ENCODE measurements around the gene LIMS1. TPM values are rescaled to one million over a fixed set of nuclear protein-coding genes. Genes with fewer than 3 reads are reported as not detected.

Gene LIMS1
- total and polyA plus RNA-seq, 2 of the 13 experiments (the other 11 are each of a cell fraction or from before 2014, with no cell fraction given): 38.3 to 49.6 TPM

- TF ChIP-seq MAFK (conservative IDR thresholded peaks at IDR 0.05 in 1 of 2, IDR thresholded peaks at IDR 0.05 in 1 of 2; ENCODE audit: low read length in 2 of 2): no peak
- TF ChIP-seq STAG1 (CRISPR knock-in tag; IDR thresholded peaks at IDR 0.05): no peak; the same call in 1 of the 2 replicates
- 0 out of 2 replicates have a peak, but pooled peaks have one; percentile 44 for TF ChIP-seq ZBTB44 (CRISPR knock-in tag; IDR thresholded peaks at IDR 0.05)
- TF ChIP-seq NFRKB (IDR thresholded peaks at IDR 0.05): no peak
- no peak for TF ChIP-seq ZNF644 (CRISPR knock-in tag; IDR thresholded peaks at IDR 0.05; ENCODE audit: low read depth)
- TF ChIP-seq TERF1 (CRISPR knock-in tag; IDR thresholded peaks at IDR 0.05): no peak
- no peak for TF ChIP-seq ZFYVE20 (CRISPR knock-in tag; IDR thresholded peaks at IDR 0.05; ENCODE audit: borderline replicate concordance, low read depth)
- TF ChIP-seq UBTF (CRISPR knock-in tag; IDR thresholded peaks at IDR 0.05): peak; percentile 99
- peak; percentile 92 for TF ChIP-seq ZNF274 (CRISPR knock-in tag; IDR thresholded peaks at IDR 0.05)
- peak; percentile 47; the same call in 1 of the 2 replicates for TF ChIP-seq LBX2 (CRISPR knock-in tag; IDR thresholded peaks at IDR 0.05; ENCODE audit: borderline replicate concordance)
- no peak for TF ChIP-seq ZNF720 (CRISPR knock-in tag; IDR thresholded peaks at IDR 0.05)
- TF ChIP-seq ZNF775 (CRISPR knock-in tag; IDR thresholded peaks at IDR 0.05; ENCODE audit: borderline replicate concordance): no peak
- TF ChIP-seq FOXC1 (CRISPR knock-in tag; IDR thresholded peaks at IDR 0.05; ENCODE audit: borderline replicate concordance): peak; percentile 94
- no peak for TF ChIP-seq ZNF513 (CRISPR knock-in tag; conservative IDR thresholded peaks at IDR 0.05)
- peak; percentile 92 for TF ChIP-seq EED (CRISPR knock-in tag; IDR thresholded peaks at IDR 0.05)
- no peak for TF ChIP-seq SRF (IDR thresholded peaks at IDR 0.05; ENCODE audit: low read depth, low read length)
- no peak; the same call in 1 of the 2 replicates for TF ChIP-seq ZSCAN30 (CRISPR knock-in tag; IDR thresholded peaks at IDR 0.05)
- TF ChIP-seq ZNF484 (CRISPR knock-in tag; IDR thresholded peaks at IDR 0.05; ENCODE audit: borderline replicate concordance, low read depth): peak; percentile 77; the same call in 1 of the 2 replicates
- no peak for TF ChIP-seq BCLAF1 (IDR thresholded peaks at IDR 0.05)
These were observed at the start of gene LIMS1 (continued) for GRCh38 chr2:108533832-108534583.
